H9 (cell line): ENCODE data around the gene GABBR2. TPM values are rescaled to one million over a fixed set of nuclear protein-coding genes. Genes with fewer than 3 reads are reported as not detected.

Source experiments
- DNase-seq: peaks from one replicate; pipeline ENCODE4 v3.0.0-alpha.2; 2017
- H2AFZ ChIP-seq: one replicate; pipeline ENCODE4 v1.6.1; 2013; ENCODE audit warnings: mild to moderate bottlenecking, low read length, control low read depth, moderate library complexity
- H2AK5ac ChIP-seq: 2 replicates; pipeline ENCODE4 v1.6.1; 2013; ENCODE audit warnings: low read length, control low read depth, mixed read lengths; ENCODE audit not compliant: insufficient read length
- H2BK120ac ChIP-seq: one replicate; pipeline ENCODE4 v1.6.1; 2013; ENCODE audit warnings: low read depth, mild to moderate bottlenecking, low read length, control low read depth, inconsistent platforms; ENCODE audit not compliant: poor library complexity, severe bottlenecking
- H2BK12ac ChIP-seq: 2 replicates; pipeline ENCODE4 v1.6.1; 2013; ENCODE audit warnings: low read length, control low read depth, mixed read lengths, low read depth; ENCODE audit not compliant: insufficient read length
- H2BK15ac ChIP-seq: 2 replicates; pipeline ENCODE4 v1.6.1; 2013; ENCODE audit warnings: low read depth, low read length, control low read depth
- H2BK20ac ChIP-seq: one replicate; pipeline ENCODE4 v1.6.1; 2013; ENCODE audit warnings: low read depth, mild to moderate bottlenecking, low read length, control low read depth, inconsistent platforms; ENCODE audit not compliant: poor library complexity, severe bottlenecking
- H2BK5ac ChIP-seq: 2 replicates; pipeline ENCODE4 v1.6.1; 2013; ENCODE audit warnings: low read length, control low read depth, mixed read lengths; ENCODE audit not compliant: insufficient read length
- H3K14ac ChIP-seq: 2 replicates; pipeline ENCODE4 v1.6.1; 2013; ENCODE audit warnings: low read length, control low read depth; ENCODE audit not compliant: insufficient read depth
- H3K18ac ChIP-seq: 2 replicates; pipeline ENCODE4 v1.6.1; 2013; ENCODE audit warnings: low read depth, mild to moderate bottlenecking, mixed read lengths, low read length, control low read depth; ENCODE audit not compliant: insufficient read length
- H3K23ac ChIP-seq: 2 replicates; pipeline ENCODE4 v1.6.1; 2013; ENCODE audit warnings: low read length, control low read depth, mixed read lengths, low read depth; ENCODE audit not compliant: insufficient read length
- H3K23me2 ChIP-seq: 2 replicates; pipeline ENCODE4 v1.6.1; 2013; ENCODE audit warnings: low read depth, mild to moderate bottlenecking, mixed read lengths, low read length, control low read depth; ENCODE audit not compliant: insufficient read length, poor library complexity, severe bottlenecking
- H3K27ac ChIP-seq: 2 replicates; pipeline ENCODE4 v1.5.1; 2013; ENCODE audit warnings: low read length, control low read depth, mixed read lengths, low read depth; ENCODE audit not compliant: insufficient read length
- H3K27me3 ChIP-seq: 2 replicates; pipeline ENCODE4 v1.6.1; 2013; ENCODE audit warnings: low read length, control low read depth, inconsistent platforms; ENCODE audit not compliant: insufficient read depth
- H3K4ac ChIP-seq: 2 replicates; pipeline ENCODE4 v1.6.1; 2013; ENCODE audit warnings: low read depth, mild to moderate bottlenecking, control low read depth, inconsistent platforms, low read length, moderate library complexity
- H3K4me1 ChIP-seq: 2 replicates; pipeline ENCODE4 v1.6.1; 2013; ENCODE audit warnings: low read length, control low read depth, inconsistent platforms; ENCODE audit not compliant: insufficient read depth
- H3K4me2 ChIP-seq: 2 replicates; pipeline ENCODE4 v1.6.1; 2013; ENCODE audit warnings: low read length, control low read depth, mixed read lengths; ENCODE audit not compliant: insufficient read length, insufficient read depth
- H3K56ac ChIP-seq: 2 replicates; pipeline ENCODE4 v1.6.1; 2013; ENCODE audit warnings: low read depth, mild to moderate bottlenecking, mixed read lengths, low read length, control low read depth; ENCODE audit not compliant: insufficient read length
- H3K79me1 ChIP-seq: 2 replicates; pipeline ENCODE4 v1.6.1; 2013; ENCODE audit warnings: low read depth, mild to moderate bottlenecking, moderate library complexity, low read length, control low read depth, inconsistent platforms; ENCODE audit not compliant: insufficient read depth, poor library complexity, severe bottlenecking
- H3K79me2 ChIP-seq: 2 replicates; pipeline ENCODE4 v1.6.1; 2013; ENCODE audit warnings: low read length, control low read depth, inconsistent platforms; ENCODE audit not compliant: insufficient read depth
- H3K9ac ChIP-seq: 2 replicates; pipeline ENCODE4 v1.6.1; 2013; ENCODE audit warnings: low read length, control low read depth, mixed read lengths; ENCODE audit not compliant: insufficient read length; ENCODE audit errors: extremely low read depth
- H3K9me3 ChIP-seq: one replicate; pipeline ENCODE4 v1.6.1; 2013; ENCODE audit warnings: low read depth, low read length, inconsistent platforms; ENCODE audit not compliant: control insufficient read depth
- H3T11ph ChIP-seq: one replicate; pipeline ENCODE4 v1.6.1; 2013; ENCODE audit warnings: mild to moderate bottlenecking, low read length, control low read depth, inconsistent platforms
- H4K20me1 ChIP-seq: one replicate; pipeline ENCODE4 v1.6.1; 2013; ENCODE audit not compliant: control insufficient read depth, insufficient read length, insufficient read depth
- H4K5ac ChIP-seq: 2 replicates; pipeline ENCODE4 v1.6.1; 2013; ENCODE audit warnings: low read depth, mild to moderate bottlenecking, mixed read lengths, low read length, control low read depth; ENCODE audit not compliant: insufficient read length
- H4K8ac ChIP-seq: replicated peaks from 2 replicates; pipeline ENCODE4 v1.6.1; 2013; ENCODE audit warnings: low read length, control low read depth, mixed read lengths, low read depth; ENCODE audit not compliant: insufficient read length
- H4K91ac ChIP-seq: 2 replicates; pipeline ENCODE4 v1.6.1; 2013; ENCODE audit warnings: low read depth, mild to moderate bottlenecking, moderate library complexity, mixed read lengths, low read length, control low read depth; ENCODE audit not compliant: insufficient read length
- H3K27ac Mint-ChIP-seq, 3 experiments: 2 replicates in 2 of 3; 3 replicates in 1 of 3; pipeline ENCODE4 v1.8.0; 2020 to 2021; ENCODE audit warnings: mixed read lengths in 3 of 3, mild to moderate bottlenecking in 1 of 3, moderate library complexity in 1 of 3
- H3K27me3 Mint-ChIP-seq: 2 replicates; pipeline ENCODE4 v1.8.0; 2021; ENCODE audit warnings: low read depth, mild to moderate bottlenecking, moderate library complexity, mixed read lengths
- H3K36me3 Mint-ChIP-seq, 3 experiments: 2 replicates in 2 of 3; 3 replicates in 1 of 3; pipeline ENCODE4 v1.8.0; 2020 to 2021; ENCODE audit warnings: low read depth in 3 of 3, mixed read lengths in 3 of 3; ENCODE audit not compliant: insufficient read depth in 1 of 3
- H3K4me1 Mint-ChIP-seq, 2 experiments: 2 replicates each; pipeline ENCODE4 v1.8.0; 2020; ENCODE audit warnings: mixed read lengths in 2 of 2
- H3K4me3 Mint-ChIP-seq, 2 experiments: 2 replicates in 1 of 2; 3 replicates in 1 of 2; pipeline ENCODE4 v1.8.0; 2020 to 2021; ENCODE audit warnings: mild to moderate bottlenecking in 2 of 2, mixed read lengths in 2 of 2, moderate library complexity in 1 of 2
- H3K9me3 Mint-ChIP-seq, 2 experiments: 2 replicates in 1 of 2; 3 replicates in 1 of 2; pipeline ENCODE4 v1.8.0; 2020; ENCODE audit warnings: mild to moderate bottlenecking in 2 of 2, mixed read lengths in 2 of 2, moderate library complexity in 1 of 2
- CTCF ChIP-seq: fragments of 200-600 bp; sonication (generic); conservative IDR thresholded peaks from 3 replicates; pipeline ENCODE4 v1.8.0; 2021; ENCODE audit warnings: antibody characterized with exemption, mild to moderate bottlenecking
- WGBS: extraction: QIAGEN DNeasy Blood & Tissue Kit; methylation state at CpG from one replicate; pipeline ENCODE4 v1.1.7; 2013; ENCODE audit warnings: missing lambda C conversion rate, low lambda C conversion rate, mixed read lengths; ENCODE audit not compliant: insufficient read length; ENCODE audit errors: extremely low coverage; 5-methylcytosine and 5-hydroxymethylcytosine counted together
- total RNA-seq: library from RNA; stranded (reverse); gene quantifications from 2 replicates; pipeline ENCODE4 v1.2.1, GENCODE V29; 2021

The GABBR2 gene
- total RNA-seq, 1 experiment from 2014 or later, result 0.66 TPM

GRCh38 chr9:98360176-98360708 lies 348.5 kb downstream of the GABBR2 start:
- no peak for DNase-seq
- Histone ChIP-seq H4K5ac (no peak overlapping the region), H3K79me2 (no peaks in the 10 kb centered on the region), H2BK5ac (no peak overlapping the region), H4K20me1 (no peaks in the 10 kb centered on the region), H3K27ac (no peak overlapping the region), H2AFZ (no peak overlapping the region), H3K9ac (no peak overlapping the region), H3K23me2 (no peaks in the 10 kb centered on the region), H4K8ac (no peak overlapping the region), H2BK15ac (no peak overlapping the region), H3K4me1 (no peaks in the 10 kb centered on the region), H3K23ac (no peak overlapping the region), H2AK5ac (no peak overlapping the region), H2BK12ac (no peak overlapping the region), H3K27me3 (no peaks in the 10 kb centered on the region), H3K18ac (no peak overlapping the region), H3T11ph (no peak overlapping the region), H3K4ac (no peak overlapping the region), H4K91ac (no peak overlapping the region), H3K56ac (no peak overlapping the region), H2BK120ac (no peak overlapping the region), H3K14ac (no peak overlapping the region), H3K79me1 (no peaks in the 10 kb centered on the region), H3K9me3 (peaks cover 3% of the 10 kb centered on the region), H2BK20ac (no peak overlapping the region), H3K4me2 (no peak overlapping the region)
- H3K27ac Mint-ChIP-seq, result no peak overlapping the region; a peak in 1 of 7 replicates
- no CpG with 5 or more reads among the region's 2 CpGs for WGBS
- H3K9me3 Mint-ChIP-seq, result peaks cover 6 to 10% of the 10 kb centered on the region in 2 experiments
- H3K27me3 Mint-ChIP-seq, result peaks cover 1% of the 10 kb centered on the region; the same call in 1 of the 2 replicates
- H3K36me3 Mint-ChIP-seq, result peaks cover 2 to 5% (median 3%) of the 10 kb centered on the region in 3 experiments; a peak in 5 of 7 replicates
- 0 out of 4 replicates have a peak, but pooled peaks cover 0 to 3% of the 10 kb centered on the region in 2 experiments for H3K4me1 Mint-ChIP-seq
- no peak for TF ChIP-seq CTCF
- H3K4me3 Mint-ChIP-seq, result no peak overlapping the region
